Measurements from ENCODE around the gene ORC5. TPM values are rescaled to one million over a fixed set of nuclear protein-coding genes. Genes with fewer than 3 reads are reported as not detected.

ORC5 gene
- total RNA-seq, 4 donors from 2014 or later: 4.3 to 21.6 (median 19.6) TPM

GRCh38 chr7:104156842-104157277 lies 51.0 kb downstream of the ORC5 start:
- DNase-seq: no peak
- 24 to 46% methylated on average over 2 of the region's 2 CpGs for WGBS, 2 donors
- no peaks in the 10 kb centered on the region for H3K27me3 ChIP-seq
- H3K36me3 ChIP-seq: peaks cover 0 to 29% (median 0%) of the 10 kb centered on the region in 3 donors
- H3K4me3 ChIP-seq: no peak overlapping the region
- TF ChIP-seq CTCF (IDR thresholded peaks at IDR 0.05) (peak in 4 of 6 experiments; percentile 25 to 49 (median 37)), POLR2A (IDR thresholded peaks at IDR 0.05) (no peak)
- intact Hi-C loops (cut with DNase I): no loop called here
- no peaks in the 10 kb centered on the region for H3K9me3 ChIP-seq
- H3K4me1 ChIP-seq: no peaks in the 10 kb centered on the region
- H3K27ac ChIP-seq: no peak overlapping the region

- TF ChIP-seq POLR2A (IDR thresholded peaks at IDR 0.05) (no peak), CTCF (IDR thresholded peaks at IDR 0.05) (no peak)
- 71 to 72% methylated on average over 4 of the region's 4 CpGs for WGBS, 2 donors
Measured at GRCh38 chr7:104153287-104153686, 54.5 kb downstream of the ORC5 start.

GRCh38 chr7:104152468-104152867 lies 55.3 kb downstream of the ORC5 start:
- intact Hi-C loops (cut with DNase I): no loop called here
- DNase-seq: no peak
- no peaks in the 10 kb centered on the region for H3K27me3 ChIP-seq
- no peaks in the 10 kb centered on the region for H3K9me3 ChIP-seq
- H3K4me1 ChIP-seq: no peaks in the 10 kb centered on the region
- peaks cover 0 to 26% (median 0%) of the 10 kb centered on the region in 3 donors for H3K36me3 ChIP-seq
- H3K27ac ChIP-seq: no peak overlapping the region
- no peak for TF ChIP-seq CTCF (IDR thresholded peaks at IDR 0.05)
- TF ChIP-seq POLR2A (IDR thresholded peaks at IDR 0.05): no peak
- H3K4me3 ChIP-seq: no peak overlapping the region
- 75 to 80% methylated on average over 1 of the region's 1 CpG for WGBS, 2 donors

More at GRCh38 chr7:104153287-104153686, 54.5 kb downstream of the ORC5 start:
- Histone ChIP-seq H3K4me3 (no peak overlapping the region), H3K4me1 (no peaks in the 10 kb centered on the region), H3K27me3 (no peaks in the 10 kb centered on the region), H3K9me3 (no peaks in the 10 kb centered on the region), H3K36me3 (peaks cover 0 to 26% (median 0%) of the 10 kb centered on the region in 3 donors), H3K27ac (no peak overlapping the region)
- intact Hi-C loops (cut with DNase I): no loop called here
- DNase-seq: no peak

GRCh38 chr7:104150470-104150869 lies 57.3 kb downstream of the ORC5 start:
- intact Hi-C loops (cut with DNase I): no loop called here
- Histone ChIP-seq H3K27ac (no peak overlapping the region), H3K4me3 (no peak overlapping the region), H3K27me3 (no peaks in the 10 kb centered on the region), H3K4me1 (no peaks in the 10 kb centered on the region), H3K36me3 (peaks cover 0 to 30% (median 0%) of the 10 kb centered on the region in 3 donors), H3K9me3 (no peaks in the 10 kb centered on the region)
- no peak for TF ChIP-seq CTCF (IDR thresholded peaks at IDR 0.05)
- no peak for TF ChIP-seq POLR2A (IDR thresholded peaks at IDR 0.05)
- no peak for DNase-seq
- WGBS, 2 donors: 41 to 82% methylated on average over 1 of the region's 1 CpG

GRCh38 chr7:104149822-104150221 lies 58.0 kb downstream of the ORC5 start:
- DNase-seq: no peak

More at GRCh38 chr7:104149822-104150221, 58.0 kb downstream of the ORC5 start:
- intact Hi-C loops (cut with DNase I): no loop called here
- Histone ChIP-seq H3K4me3 (no peak overlapping the region), H3K27me3 (no peaks in the 10 kb centered on the region), H3K36me3 (peaks cover 0 to 33% (median 0%) of the 10 kb centered on the region in 3 donors), H3K9me3 (no peaks in the 10 kb centered on the region), H3K27ac (no peak overlapping the region), H3K4me1 (no peaks in the 10 kb centered on the region)
- TF ChIP-seq CTCF (IDR thresholded peaks at IDR 0.05): no peak
- TF ChIP-seq POLR2A (IDR thresholded peaks at IDR 0.05): no peak
- 80 to 87% methylated on average over 2 of the region's 2 CpGs for WGBS, 2 donors

All from esophagus squamous epithelium (tissue), 5 donors.